ENCODE measurements around the gene POU4F1.
A peak's percentile ranks its signal among the peaks of the same experiment; 100 is the strongest.
"Not testable (repeated sequence)": the region's sequence is repeated elsewhere in the genome, so short reads cannot be mapped to it uniquely, and the experiment has no call there.

POU4F1 gene

GRCh38 chr13:78603240-78603957 is at the start of gene POU4F1:
TSS of gene POU4F1 (minus strand) at chr13:78603552. CDS start at chr13:78603326, 226 bp downstream.
- peak; percentile 95 for DNase-seq

GRCh38 chr13:78652651-78653050 is 49.3 kb upstream of the POU4F1 start:
- DNase-seq = no peak

GRCh38 chr13:78650717-78651083 is 47.3 kb upstream of the POU4F1 start:
- DNase-seq = no peak

- DNase-seq = no peak
Measured at GRCh38 chr13:78649997-78650716, 46.8 kb upstream of the POU4F1 start.

- DNase-seq = not testable (repeated sequence)
Measured at GRCh38 chr13:78647109-78647678, 43.8 kb upstream of the POU4F1 start.

GRCh38 chr13:78638216-78638615 is 34.9 kb upstream of the POU4F1 start:
- DNase-seq = no peak

GRCh38 chr13:78636495-78636894 is 33.1 kb upstream of the POU4F1 start:
- DNase-seq = no peak

GRCh38 chr13:78632996-78633395 is 29.6 kb upstream of the POU4F1 start:
- no peak for DNase-seq

- no peak for DNase-seq
Measured at GRCh38 chr13:78631077-78631476, 27.7 kb upstream of the POU4F1 start.

- DNase-seq = no peak
Measured at GRCh38 chr13:78630511-78630910, 27.2 kb upstream of the POU4F1 start.

GRCh38 chr13:78625384-78625783 is 22.0 kb upstream of the POU4F1 start:
- no peak for DNase-seq

- no peak for DNase-seq
Measured at GRCh38 chr13:78623132-78623531, 19.8 kb upstream of the POU4F1 start.

- DNase-seq = no peak
Measured at GRCh38 chr13:78620936-78621470, 17.7 kb upstream of the POU4F1 start.

GRCh38 chr13:78618411-78618810 is 15.1 kb upstream of the POU4F1 start:
- DNase-seq = no peak

- DNase-seq = no peak
Measured at GRCh38 chr13:78611040-78611439, 7.7 kb upstream of the POU4F1 start.

GRCh38 chr13:78610381-78610883 is 7.1 kb upstream of the POU4F1 start:
- no peak for DNase-seq

- DNase-seq = peak; percentile 42
Measured at GRCh38 chr13:78609464-78610205, 6.3 kb upstream of the POU4F1 start.

- DNase-seq = peak; percentile 31
Measured at GRCh38 chr13:78608688-78609463, 5.5 kb upstream of the POU4F1 start.

- no peak for DNase-seq
Measured at GRCh38 chr13:78608252-78608687, 4.9 kb upstream of the POU4F1 start.

- no peak for DNase-seq
Measured at GRCh38 chr13:78607409-78608251, 4.3 kb upstream of the POU4F1 start.

Data from NCI-H1092 (cell line).